Keratinocyte (primary cell): ENCODE measurements around the gene SLC8A1. TPM values are rescaled to one million over a fixed set of nuclear protein-coding genes. Genes with fewer than 3 reads are reported as not detected.
A peak's percentile ranks its signal among the peaks of the same experiment; 100 is the strongest.

Experiments
- DNase-seq: peaks from one replicate; pipeline ENCODE4 v3.0.0-alpha.2; 2011; ENCODE audit warnings: low read depth, missing footprints, low spot score
- FAIRE-seq: peaks from 2 replicates; lab custom pipeline; 2011; peaks lifted over from hg19 to GRCh38; lab: Jason Lieb, UNC
- H2AFZ ChIP-seq: 2 replicates; pipeline ENCODE4 v1.6.0; 2012; ENCODE audit warnings: low read length, control low read depth, inconsistent platforms; ENCODE audit not compliant: control insufficient read depth
- H3K27ac ChIP-seq: 2 replicates; pipeline ENCODE4 v1.5.1; 2011; ENCODE audit warnings: low read length; ENCODE audit not compliant: control insufficient read depth, insufficient read depth
- H3K27me3 ChIP-seq: 3 replicates; pipeline ENCODE4 v1.6.0; 2011; ENCODE audit warnings: low read length; ENCODE audit not compliant: control insufficient read depth, insufficient read depth; ENCODE audit errors: extremely low read depth
- H3K36me3 ChIP-seq, 2 experiments: 2 replicates in 1 of 2; 3 replicates in 1 of 2; pipeline ENCODE4 v1.5.1; 2011; ENCODE audit warnings: low read length in 2 of 2, mild to moderate bottlenecking in 1 of 2; ENCODE audit not compliant: control insufficient read depth in 2 of 2, insufficient read depth in 2 of 2; ENCODE audit errors: extremely low read depth in 1 of 2
- H3K4me1 ChIP-seq: 3 replicates; pipeline ENCODE4 v1.5.1; 2011; ENCODE audit warnings: low read length; ENCODE audit not compliant: control insufficient read depth, insufficient read depth; ENCODE audit errors: extremely low read depth
- H3K4me2 ChIP-seq: 3 replicates; pipeline ENCODE4 v1.6.0; 2011; ENCODE audit warnings: low read depth, low read length; ENCODE audit not compliant: control insufficient read depth, insufficient read depth; ENCODE audit errors: extremely low read depth
- H3K4me3 ChIP-seq, 3 experiments: fragments of 200-600 bp in 1 of 3; sonication (generic) in 1 of 3; 2 replicates in 2 of 3; 3 replicates in 1 of 3; pipeline ENCODE4 v1.5.1; 2011 to 2016; ENCODE audit warnings: low read length in 3 of 3, mild to moderate bottlenecking in 3 of 3, control low read depth in 2 of 3, inconsistent platforms in 1 of 3, low read depth in 1 of 3, mixed read lengths in 1 of 3, mixed run types in 1 of 3, moderate library complexity in 1 of 3; ENCODE audit not compliant: control insufficient read depth in 2 of 3, insufficient read depth in 2 of 3; ENCODE audit errors: extremely low read depth in 1 of 3
- H3K79me2 ChIP-seq: 2 replicates; pipeline ENCODE4 v1.6.0; 2012; ENCODE audit warnings: low read length; ENCODE audit not compliant: control insufficient read depth, insufficient read depth
- H3K9ac ChIP-seq: 3 replicates; pipeline ENCODE4 v1.6.0; 2011; ENCODE audit warnings: low read length; ENCODE audit not compliant: control insufficient read depth, insufficient read depth; ENCODE audit errors: extremely low read depth
- H3K9me1 ChIP-seq: 3 replicates; pipeline ENCODE4 v1.6.0; 2011; ENCODE audit warnings: low read length; ENCODE audit not compliant: control insufficient read depth, insufficient read depth; ENCODE audit errors: extremely low read depth
- H3K9me3 ChIP-seq: 2 replicates; pipeline ENCODE4 v1.5.1; 2012; ENCODE audit warnings: low read depth, low read length; ENCODE audit not compliant: control insufficient read depth
- H4K20me1 ChIP-seq: 3 replicates; pipeline ENCODE4 v1.6.0; 2011; ENCODE audit warnings: low read length; ENCODE audit not compliant: control insufficient read depth, insufficient read depth; ENCODE audit errors: extremely low read depth
- EZH2 ChIP-seq: IDR thresholded peaks from one replicate; pipeline ENCODE4 v1.6.1; 2012; ENCODE audit warnings: inconsistent platforms, mild to moderate bottlenecking, low read length, moderate library complexity
- dilution Hi-C: fragments of 300-500 bp; cut with MboI; formaldehyde crosslinking; loops from one replicate; pipeline ENCODE4 v1.7.0; 2020; ENCODE audit warnings: low sequenced_read_pairs; ENCODE audit not compliant: extremely low pct_ligation_motif_present
- polyA plus RNA-seq, 5 experiments: library from polyadenylated mRNA; depleted of rRNA in 3 of 5; stranded (reverse) in 3 of 5; stranded (forward) in 1 of 5; unstranded in 1 of 5; fragments of >200 nt; gene quantifications; 1 replicate in 1 of 5; 2 replicates in 3 of 5; 3 replicates in 1 of 5; pipeline versions ENCODE4 v1.2.1 to v1.2.3, GENCODE V29; 2011 to 2012; ENCODE audit warnings: missing spikeins in 2 of 5, low read depth in 1 of 5, low replicate concordance in 1 of 5
- TF ChIP-seq, protein P1 (sequence below), 3 experiments: IDR thresholded peaks in 1 of 3; conservative IDR thresholded peaks in 1 of 3; optimal IDR thresholded peaks in 1 of 3; 2 replicates in 2 of 3; 3 replicates in 1 of 3; pipeline versions ENCODE3 to v1.5.1; 2011; ENCODE audit warnings: low read length in 3 of 3, mild to moderate bottlenecking in 3 of 3, moderate library complexity in 2 of 3, control low read depth in 1 of 3, inconsistent platforms in 1 of 3; ENCODE audit not compliant: insufficient read depth in 2 of 3; ENCODE audit errors: extremely low read depth in 1 of 3

Gene SLC8A1
- polyA plus RNA-seq, 1 donor (not counting 4 experiments of a cell fraction or from before 2014, with no cell fraction given): 2.7 TPM

DNA sequence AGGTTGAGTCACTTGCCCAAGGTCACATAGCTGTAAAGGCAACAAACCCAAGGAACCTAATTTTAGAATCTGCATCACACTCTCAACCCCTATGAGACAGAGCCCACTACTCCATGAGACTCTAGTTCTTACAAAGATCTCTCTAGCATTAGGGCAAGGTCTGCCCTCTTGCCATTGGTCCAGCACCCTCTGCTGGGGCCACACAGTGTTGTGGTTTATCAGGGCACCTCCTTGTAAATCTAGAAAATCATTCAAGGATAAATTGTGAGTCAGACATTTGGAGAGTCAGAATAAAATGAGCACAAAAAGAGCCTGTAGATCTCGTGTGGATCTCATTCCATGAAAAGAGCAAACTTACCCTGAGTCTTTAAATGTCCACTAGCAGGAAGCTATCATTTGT is 91.2 kb downstream of the SLC8A1 start:
- Histone ChIP-seq H3K4me3 (no peak overlapping the region), H4K20me1 (no peaks in the 10 kb centered on the region), H3K4me2 (no peak overlapping the region), H3K27me3 (no peaks in the 10 kb centered on the region), H3K4me1 (no peaks in the 10 kb centered on the region), H3K9ac (no peak overlapping the region), H3K9me1 (no peaks in the 10 kb centered on the region), H3K79me2 (no peaks in the 10 kb centered on the region), H2AFZ (no peak overlapping the region), H3K27ac (no peak overlapping the region), H3K9me3 (no peaks in the 10 kb centered on the region), H3K36me3 (no peaks in the 10 kb centered on the region)
- no peak for DNase-seq
- no peak for FAIRE-seq
- dilution Hi-C loops: no loop called here
- TF ChIP-seq, protein P1, sequence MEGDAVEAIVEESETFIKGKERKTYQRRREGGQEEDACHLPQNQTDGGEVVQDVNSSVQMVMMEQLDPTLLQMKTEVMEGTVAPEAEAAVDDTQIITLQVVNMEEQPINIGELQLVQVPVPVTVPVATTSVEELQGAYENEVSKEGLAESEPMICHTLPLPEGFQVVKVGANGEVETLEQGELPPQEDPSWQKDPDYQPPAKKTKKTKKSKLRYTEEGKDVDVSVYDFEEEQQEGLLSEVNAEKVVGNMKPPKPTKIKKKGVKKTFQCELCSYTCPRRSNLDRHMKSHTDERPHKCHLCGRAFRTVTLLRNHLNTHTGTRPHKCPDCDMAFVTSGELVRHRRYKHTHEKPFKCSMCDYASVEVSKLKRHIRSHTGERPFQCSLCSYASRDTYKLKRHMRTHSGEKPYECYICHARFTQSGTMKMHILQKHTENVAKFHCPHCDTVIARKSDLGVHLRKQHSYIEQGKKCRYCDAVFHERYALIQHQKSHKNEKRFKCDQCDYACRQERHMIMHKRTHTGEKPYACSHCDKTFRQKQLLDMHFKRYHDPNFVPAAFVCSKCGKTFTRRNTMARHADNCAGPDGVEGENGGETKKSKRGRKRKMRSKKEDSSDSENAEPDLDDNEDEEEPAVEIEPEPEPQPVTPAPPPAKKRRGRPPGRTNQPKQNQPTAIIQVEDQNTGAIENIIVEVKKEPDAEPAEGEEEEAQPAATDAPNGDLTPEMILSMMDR (optimal IDR thresholded peaks at IDR 0.05 in 1 of 3, IDR thresholded peaks at IDR 0.05 in 1 of 3, conservative IDR thresholded peaks at IDR 0.05 in 1 of 3; ENCODE audit: extremely low read depth in 1 of 3, insufficient read depth in 2 of 3, low read length in 3 of 3): peak in 1 of 3 experiments; percentile 16
- TF ChIP-seq EZH2: no peak

DNA sequence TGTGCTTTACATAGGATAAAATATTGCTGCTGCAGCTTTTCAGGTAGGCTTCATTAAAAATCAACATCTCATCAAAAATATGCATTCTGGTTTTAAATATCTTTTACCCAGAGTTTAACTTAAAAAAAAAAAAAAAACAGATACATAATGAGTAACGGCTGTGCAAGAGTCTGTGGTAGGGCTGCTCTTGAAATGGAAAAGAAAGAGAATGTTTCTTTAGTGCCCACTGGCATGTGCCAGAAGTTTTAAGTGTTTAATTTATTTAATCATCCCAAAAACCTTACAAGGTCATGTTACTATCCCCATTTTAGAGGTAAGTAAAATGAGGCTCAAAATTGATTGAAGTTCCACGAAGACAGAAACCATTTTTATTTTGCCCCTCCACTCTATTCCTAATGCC is 92.1 kb downstream of the SLC8A1 start:
- H3K36me3 ChIP-seq: no peaks in the 10 kb centered on the region
- no peaks in the 10 kb centered on the region for H4K20me1 ChIP-seq
- H2AFZ ChIP-seq: no peak overlapping the region
- H3K4me2 ChIP-seq: no peak overlapping the region
- no peaks in the 10 kb centered on the region for H3K4me1 ChIP-seq
- H3K9me1 ChIP-seq: no peaks in the 10 kb centered on the region
- FAIRE-seq: no peak
- H3K27ac ChIP-seq: no peak overlapping the region
- TF ChIP-seq, protein P1 (optimal IDR thresholded peaks at IDR 0.05 in 1 of 3, IDR thresholded peaks at IDR 0.05 in 1 of 3, conservative IDR thresholded peaks at IDR 0.05 in 1 of 3; ENCODE audit: extremely low read depth in 1 of 3, insufficient read depth in 2 of 3, low read length in 3 of 3): no peak
- no peak for TF ChIP-seq EZH2
- no peaks in the 10 kb centered on the region for H3K79me2 ChIP-seq
- H3K27me3 ChIP-seq: no peaks in the 10 kb centered on the region
- no peak overlapping the region for H3K9ac ChIP-seq
- no peak for DNase-seq
- H3K4me3 ChIP-seq: no peak overlapping the region
- dilution Hi-C loops: no loop called here
- H3K9me3 ChIP-seq: no peaks in the 10 kb centered on the region
